ENCODE measurements around the gene AGMO. TPM values are rescaled to one million over a fixed set of nuclear protein-coding genes. Genes with fewer than 3 reads are reported as not detected.

The AGMO gene
- total RNA-seq, 1 experiment from 2014 or later: 0.11 TPM

GRCh38 chr7:15314922-15315321 lies 246.9 kb downstream of the AGMO start:
- Histone ChIP-seq H3F3A (ENCODE audit: low read length, unreplicated experiment) (no peaks in the 10 kb centered on the region), H3K4me1 (ENCODE audit: insufficient read depth, low read length) (no peaks in the 10 kb centered on the region), H3K4me3 (ENCODE audit: low read length) (no peak overlapping the region), H3K4me2 (ENCODE audit: low read length) (no peak overlapping the region), H4K20me1 (ENCODE audit: low read length) (no peaks in the 10 kb centered on the region), H3K9ac (ENCODE audit: low read length) (no peak overlapping the region), H2AFZ (ENCODE audit: low read length) (no peak overlapping the region), H3K79me2 (ENCODE audit: low read length) (no peaks in the 10 kb centered on the region), H3K27ac (ENCODE audit: low read length) (no peak overlapping the region), H3K9me2 (replicated peaks; ENCODE audit: low read length) (no peaks in the 10 kb centered on the region), H3K27me3 (ENCODE audit: low read length) (no peaks in the 10 kb centered on the region), H3K36me3 (ENCODE audit: low read depth, low read length) (no peaks in the 10 kb centered on the region), H3K9me3 (ENCODE audit: low read length) (no peaks in the 10 kb centered on the region)
- POLR2A ChIA-PET (ENCODE audit: unreplicated experiment): no interaction called here
- intact Hi-C loops (cut with micrococcal nuclease): no loop called here
- TF ChIP-seq CTCF (conservative IDR thresholded peaks at IDR 0.05; ENCODE audit: low read depth, low read length) (no peak), EZH2phosphoT487 (IDR thresholded peaks at IDR 0.05; ENCODE audit: borderline replicate concordance, low read length) (no peak)
- CTCF ChIA-PET: interaction anchor here (0.9 kb wide), 1 partner anchor 20 kb away, joined by 3 read pairs; no protein-coding TSS in a partner anchor
- no peak for DNase-seq
- ATAC-seq: no peak
- BruUV-seq (replicated peaks): no TSS peak

- DNase-seq (no peak), ATAC-seq (no peak)
- CTCF ChIA-PET: no interaction called here
These were observed 248.5 kb downstream of the AGMO start for GRCh38 chr7:15313361-15313760.

GRCh38 chr7:15309872-15310271 lies 251.9 kb downstream of the AGMO start:
- no peak overlapping the region for H2AFZ ChIP-seq (ENCODE audit: low read length)
- TF ChIP-seq EZH2 (IDR thresholded peaks at IDR 0.05; ENCODE audit: low read length, unreplicated experiment) (no peak), EZH2phosphoT487 (IDR thresholded peaks at IDR 0.05; ENCODE audit: borderline replicate concordance, low read length) (no peak), CTCF (conservative IDR thresholded peaks at IDR 0.05; ENCODE audit: low read depth, low read length) (no peak)
- peak; percentile 25 for DNase-seq
- H3K36me3 ChIP-seq (ENCODE audit: low read depth, low read length): no peaks in the 10 kb centered on the region
- H3K79me2 ChIP-seq (ENCODE audit: low read length): no peaks in the 10 kb centered on the region
- no peaks in the 10 kb centered on the region for H3K4me1 ChIP-seq (ENCODE audit: insufficient read depth, low read length)
- intact Hi-C loops (cut with micrococcal nuclease): loop anchor here (5.0 kb wide), 2 partner anchors 293 to 593 kb away; no protein-coding TSS in a partner anchor
- CTCF ChIA-PET: interaction anchor here (0.7 kb wide), 1 partner anchor 168 kb away, joined by 3 read pairs; no protein-coding TSS in a partner anchor
- H3K9me2 ChIP-seq (replicated peaks; ENCODE audit: low read length): no peaks in the 10 kb centered on the region
- no peak overlapping the region for H3K4me2 ChIP-seq (ENCODE audit: low read length)
- BruUV-seq (replicated peaks): no TSS peak
- H4K20me1 ChIP-seq (ENCODE audit: low read length): no peaks in the 10 kb centered on the region
- no peaks in the 10 kb centered on the region for H3K9me3 ChIP-seq (ENCODE audit: low read length)
- H3K9ac ChIP-seq (ENCODE audit: low read length): no peak overlapping the region
- POLR2A ChIA-PET (ENCODE audit: unreplicated experiment): no interaction called here
- H3K4me3 ChIP-seq (ENCODE audit: low read length): no peak overlapping the region
- no peak overlapping the region for H3K27ac ChIP-seq (ENCODE audit: low read length)
- ATAC-seq: peak; percentile 64
- H3F3A ChIP-seq (ENCODE audit: low read length, unreplicated experiment): no peaks in the 10 kb centered on the region
- H3K27me3 ChIP-seq (ENCODE audit: low read length): no peaks in the 10 kb centered on the region

More at GRCh38 chr7:15313361-15313760, 248.5 kb downstream of the AGMO start:
- H3K36me3 ChIP-seq (ENCODE audit: low read depth, low read length): no peaks in the 10 kb centered on the region
- no peak overlapping the region for H3K27ac ChIP-seq (ENCODE audit: low read length)
- no peaks in the 10 kb centered on the region for H3K9me3 ChIP-seq (ENCODE audit: low read length)
- intact Hi-C loops (cut with micrococcal nuclease): no loop called here
- H3K4me1 ChIP-seq (ENCODE audit: insufficient read depth, low read length): no peaks in the 10 kb centered on the region
- H3K79me2 ChIP-seq (ENCODE audit: low read length): no peaks in the 10 kb centered on the region
- TF ChIP-seq CTCF (conservative IDR thresholded peaks at IDR 0.05; ENCODE audit: low read depth, low read length): no peak
- POLR2A ChIA-PET (ENCODE audit: unreplicated experiment): no interaction called here
- H3K9ac ChIP-seq (ENCODE audit: low read length): no peak overlapping the region
- H3K4me3 ChIP-seq (ENCODE audit: low read length): no peak overlapping the region
- no peaks in the 10 kb centered on the region for H3K9me2 ChIP-seq (replicated peaks; ENCODE audit: low read length)
- no TSS peak for BruUV-seq (replicated peaks)
- H2AFZ ChIP-seq (ENCODE audit: low read length): no peak overlapping the region
- H3K27me3 ChIP-seq (ENCODE audit: low read length): no peaks in the 10 kb centered on the region
- no peak overlapping the region for H3K4me2 ChIP-seq (ENCODE audit: low read length)
- no peaks in the 10 kb centered on the region for H3F3A ChIP-seq (ENCODE audit: low read length, unreplicated experiment)
- no peaks in the 10 kb centered on the region for H4K20me1 ChIP-seq (ENCODE audit: low read length)

Measured in PC-3 (cell line).